SK-N-SH (cell line): ENCODE measurements around the gene ZSWIM7. TPM values are rescaled to one million over a fixed set of nuclear protein-coding genes. Genes with fewer than 3 reads are reported as not detected.

Experiments
- CTCF ChIA-PET: fragments of 300-600, 350-600 bp; formaldehyde crosslinking; extraction: SDS; loops from one replicate; lab custom pipeline; 2021; lab: Yijun Ruan, JAX
- POLR2A ChIA-PET: fragments of 350-600 bp; sonication (Branson Sonifier 250); formaldehyde crosslinking; extraction: SDS; loops from one replicate; lab custom pipeline; 2020; ENCODE audit warnings: antibody characterized with exemption, inconsistent platforms; lab: Yijun Ruan, JAX
- DNase-seq: peaks from one replicate; pipeline ENCODE4 v3.0.0; 2012
- H2AFZ ChIP-seq: fragments of 200-600 bp; sonication (generic); 2 replicates; pipeline ENCODE4 v1.8.1; 2016; ENCODE audit warnings: antibody characterized with exemption, mild to moderate bottlenecking, low read depth
- H3F3A ChIP-seq: fragments of 200-600 bp; sonication (generic); replicated peaks from 2 replicates; pipeline ENCODE3; 2016; ENCODE audit warnings: antibody characterized with exemption, mild to moderate bottlenecking; ENCODE audit not compliant: insufficient read depth
- H3K27ac ChIP-seq, 2 experiments: fragments of 200-500 bp in 1 of 2; fragments of 200-600 bp in 1 of 2; sonication (Bioruptor generic) in 1 of 2; sonication (generic), shearing (Covaris generic) in 1 of 2; 2 replicates each; pipeline versions ENCODE4 v1.5.1 to v1.6.1; 2014 to 2016; ENCODE audit warnings: low read depth in 2 of 2, inconsistent platforms in 1 of 2, low read length in 1 of 2, mild to moderate bottlenecking in 1 of 2, mixed read lengths in 1 of 2
- H3K27me3 ChIP-seq: fragments of 200-600 bp; sonication (generic), shearing (Covaris generic); 2 replicates; pipeline ENCODE4 v1.6.1; 2016; ENCODE audit warnings: mixed run types; ENCODE audit not compliant: insufficient read depth
- H3K36me3 ChIP-seq, 2 experiments: fragments of 200-500 bp in 1 of 2; fragments of 200-600 bp in 1 of 2; sonication (Bioruptor generic) in 1 of 2; sonication (generic) in 1 of 2; replicated peaks in 1 of 2; 2 replicates each; pipeline versions ENCODE3 to v1.5.1; 2014 to 2016; ENCODE audit warnings: low read length in 1 of 2, mild to moderate bottlenecking in 1 of 2; ENCODE audit not compliant: insufficient read depth in 2 of 2, control insufficient read depth in 1 of 2
- H3K4me1 ChIP-seq, 2 experiments: fragments of 200-500 bp in 1 of 2; fragments of 200-600 bp in 1 of 2; sonication (Bioruptor generic) in 1 of 2; sonication (generic), shearing (Covaris generic) in 1 of 2; 2 replicates each; pipeline versions ENCODE4 v1.5.1 to v1.6.1; 2014 to 2016; ENCODE audit warnings: low read depth in 1 of 2, low read length in 1 of 2, mixed run types in 1 of 2; ENCODE audit not compliant: insufficient read depth in 2 of 2, control insufficient read depth in 1 of 2
- H3K4me2 ChIP-seq: fragments of 200-600 bp; sonication (generic), shearing (Covaris generic); 2 replicates; pipeline ENCODE4 v1.6.1; 2017; ENCODE audit warnings: mixed run types
- H3K4me3 ChIP-seq, 2 experiments: fragments of 200-500 bp in 1 of 2; fragments of 200-600 bp in 1 of 2; sonication (Bioruptor generic) in 1 of 2; sonication (generic), shearing (Covaris generic) in 1 of 2; 2 replicates each; pipeline versions ENCODE4 v1.5.1 to v1.8.1; 2014 to 2016; ENCODE audit warnings: low read depth in 2 of 2, inconsistent platforms in 1 of 2, low read length in 1 of 2, mild to moderate bottlenecking in 1 of 2, mixed read lengths in 1 of 2, moderate library complexity in 1 of 2
- H3K79me2 ChIP-seq: fragments of 200-600 bp; sonication (generic); 2 replicates; pipeline ENCODE4 v1.8.1; 2017; ENCODE audit warnings: mild to moderate bottlenecking; ENCODE audit not compliant: insufficient read depth
- H3K9ac ChIP-seq: fragments of 200-600 bp; sonication (generic); 2 replicates; pipeline ENCODE4 v1.6.1; 2017; ENCODE audit warnings: mixed run types
- H3K9me2 ChIP-seq: fragments of 200-600 bp; sonication (generic); 2 replicates; pipeline ENCODE4 v1.6.1; 2017; ENCODE audit warnings: mixed run types
- H3K9me3 ChIP-seq: fragments of 200-600 bp; sonication (generic); 2 replicates; pipeline ENCODE4 v1.6.1; 2017; ENCODE audit warnings: mixed run types, mild to moderate bottlenecking, moderate library complexity
- H4K20me1 ChIP-seq: fragments of 200-600 bp; sonication (generic); 2 replicates; pipeline ENCODE4 v1.6.1; 2017; ENCODE audit warnings: mild to moderate bottlenecking, mixed run types; ENCODE audit not compliant: insufficient read depth
- CHD2 ChIP-seq: fragments of 150-350 bp; IDR thresholded peaks from 2 replicates; pipeline ENCODE4 v1.6.1; 2018; ENCODE audit warnings: low read length; ENCODE audit not compliant: partially characterized antibody
- EZH2phosphoT487 ChIP-seq: fragments of 200-600 bp; sonication (generic); IDR thresholded peaks from 2 replicates; pipeline ENCODE4 v1.6.1; 2017; ENCODE audit warnings: low read depth, mixed run types, mild to moderate bottlenecking, antibody characterized with exemption, moderate library complexity, borderline replicate concordance
- FOSL2 ChIP-seq: IDR thresholded peaks from 2 replicates; pipeline ENCODE4 v1.4.0; 2012; ENCODE audit warnings: low read depth, mild to moderate bottlenecking, moderate library complexity, borderline replicate concordance
- JUND ChIP-seq: IDR thresholded peaks from 2 replicates; pipeline ENCODE4 v1.4.0; 2012
- MAX ChIP-seq: IDR thresholded peaks from 2 replicates; pipeline ENCODE4 v1.4.0; 2012; ENCODE audit warnings: low read depth
- MXI1 ChIP-seq: IDR thresholded peaks from 2 replicates; pipeline ENCODE4 v1.6.1; 2012; ENCODE audit warnings: mild to moderate bottlenecking, low read depth, low read length, improper control_type of control experiment
- NRF1 ChIP-seq: IDR thresholded peaks from 2 replicates; pipeline ENCODE4 v1.6.1; 2012; ENCODE audit warnings: low read depth, mild to moderate bottlenecking, low read length
- PBX3 ChIP-seq: IDR thresholded peaks from 2 replicates; pipeline ENCODE4; 2012
- POLR2AphosphoS5 ChIP-seq: IDR thresholded peaks from 2 replicates; pipeline ENCODE4 v1.6.1; 2012; ENCODE audit warnings: low read depth, low read length
- RAD21 ChIP-seq: IDR thresholded peaks from 2 replicates; pipeline ENCODE4 v1.6.1; 2012; ENCODE audit warnings: mild to moderate bottlenecking, low read length
- RFX5 ChIP-seq: IDR thresholded peaks from 2 replicates; pipeline ENCODE4 v1.6.1; 2012; ENCODE audit warnings: mild to moderate bottlenecking, improper control_type of control experiment, low read length
- SMC3 ChIP-seq: IDR thresholded peaks from 2 replicates; pipeline ENCODE4 v1.6.1; 2012; ENCODE audit warnings: low read depth, low read length, improper control_type of control experiment
- TCF12 ChIP-seq: IDR thresholded peaks from 2 replicates; pipeline ENCODE4 v1.4.0; 2012
- TEAD4 ChIP-seq: IDR thresholded peaks from 2 replicates; pipeline ENCODE4 v1.4.0; 2012; ENCODE audit warnings: mild to moderate bottlenecking, borderline replicate concordance; ENCODE audit not compliant: insufficient read depth
- USF1 ChIP-seq: IDR thresholded peaks from 2 replicates; pipeline ENCODE4 v1.4.0; 2012; ENCODE audit warnings: low read depth, borderline replicate concordance
- WGBS: methylation state at CpG from one replicate; pipeline ENCODE4 v1.1.6; 2017; ENCODE audit warnings: low lambda C conversion rate; 5-methylcytosine and 5-hydroxymethylcytosine counted together
- polyA plus RNA-seq, 3 experiments: library from polyadenylated mRNA; depleted of rRNA; stranded (reverse); fragments of >200 nt; gene quantifications; 2 replicates each; pipeline ENCODE4 v1.2.3, GENCODE V29; 2012
- TF ChIP-seq, protein P1 (sequence below): IDR thresholded peaks from 2 replicates; pipeline ENCODE4 v1.6.1; 2012; ENCODE audit warnings: mild to moderate bottlenecking, low read depth, low read length, moderate library complexity

ZSWIM7 gene
- polyA plus RNA-seq, 1 of the 3 experiments (the other 2 are of a cell fraction), result 63.3 TPM

- Histone ChIP-seq H3K9ac (no peak overlapping the region), H3K79me2 (no peaks in the 10 kb centered on the region), H3K4me1 (no peaks in the 10 kb centered on the region; a peak in 1 of 4 replicates), H3K27ac (no peak overlapping the region), H3F3A (peaks cover 5% of the 10 kb centered on the region), H3K4me3 (no peak overlapping the region), H3K36me3 (peaks cover 8 to 11% of the 10 kb centered on the region in 2 experiments), H4K20me1 (no peaks in the 10 kb centered on the region), H2AFZ (no peak overlapping the region), H3K27me3 (no peaks in the 10 kb centered on the region), H3K9me2 (no peaks in the 10 kb centered on the region), H3K9me3 (no peaks in the 10 kb centered on the region), H3K4me2 (no peak overlapping the region)
- ChIA-PET POLR2A (no interaction called here), CTCF (no interaction called here)
- no peak for TF ChIP-seq MXI1
- TF ChIP-seq PBX3, result no peak
- no peak for TF ChIP-seq TCF12
- TF ChIP-seq POLR2AphosphoS5, result no peak
- no peak for TF ChIP-seq TEAD4
- WGBS, result 97% methylated on average over 4 of the region's 4 CpGs
- no peak for DNase-seq
Observed at GRCh38 chr17:15972497-15972951, 27.0 kb downstream of the ZSWIM7 start.

- Histone ChIP-seq H3K79me2 (no peaks in the 10 kb centered on the region), H3K4me3 (no peak overlapping the region), H3K27me3 (no peaks in the 10 kb centered on the region), H3K9ac (no peak overlapping the region), H3K9me2 (no peaks in the 10 kb centered on the region), H3K4me2 (no peak overlapping the region), H3K36me3 (peaks cover 5 to 10% of the 10 kb centered on the region in 2 experiments), H3K27ac (no peak overlapping the region), H3F3A (peaks cover 5% of the 10 kb centered on the region), H3K9me3 (no peaks in the 10 kb centered on the region), H3K4me1 (peaks cover 0 to 1% of the 10 kb centered on the region in 2 experiments; a peak in 2 of 4 replicates), H4K20me1 (no peaks in the 10 kb centered on the region), H2AFZ (no peak overlapping the region)
- TF ChIP-seq CHD2 (no peak), RAD21 (no peak), NRF1 (no peak), FOSL2 (no peak), MAX (no peak), RFX5 (no peak), JUND (no peak), TCF12 (no peak), SMC3 (no peak), USF1 (no peak), EZH2phosphoT487 (no peak)
- TF ChIP-seq, protein P1, sequence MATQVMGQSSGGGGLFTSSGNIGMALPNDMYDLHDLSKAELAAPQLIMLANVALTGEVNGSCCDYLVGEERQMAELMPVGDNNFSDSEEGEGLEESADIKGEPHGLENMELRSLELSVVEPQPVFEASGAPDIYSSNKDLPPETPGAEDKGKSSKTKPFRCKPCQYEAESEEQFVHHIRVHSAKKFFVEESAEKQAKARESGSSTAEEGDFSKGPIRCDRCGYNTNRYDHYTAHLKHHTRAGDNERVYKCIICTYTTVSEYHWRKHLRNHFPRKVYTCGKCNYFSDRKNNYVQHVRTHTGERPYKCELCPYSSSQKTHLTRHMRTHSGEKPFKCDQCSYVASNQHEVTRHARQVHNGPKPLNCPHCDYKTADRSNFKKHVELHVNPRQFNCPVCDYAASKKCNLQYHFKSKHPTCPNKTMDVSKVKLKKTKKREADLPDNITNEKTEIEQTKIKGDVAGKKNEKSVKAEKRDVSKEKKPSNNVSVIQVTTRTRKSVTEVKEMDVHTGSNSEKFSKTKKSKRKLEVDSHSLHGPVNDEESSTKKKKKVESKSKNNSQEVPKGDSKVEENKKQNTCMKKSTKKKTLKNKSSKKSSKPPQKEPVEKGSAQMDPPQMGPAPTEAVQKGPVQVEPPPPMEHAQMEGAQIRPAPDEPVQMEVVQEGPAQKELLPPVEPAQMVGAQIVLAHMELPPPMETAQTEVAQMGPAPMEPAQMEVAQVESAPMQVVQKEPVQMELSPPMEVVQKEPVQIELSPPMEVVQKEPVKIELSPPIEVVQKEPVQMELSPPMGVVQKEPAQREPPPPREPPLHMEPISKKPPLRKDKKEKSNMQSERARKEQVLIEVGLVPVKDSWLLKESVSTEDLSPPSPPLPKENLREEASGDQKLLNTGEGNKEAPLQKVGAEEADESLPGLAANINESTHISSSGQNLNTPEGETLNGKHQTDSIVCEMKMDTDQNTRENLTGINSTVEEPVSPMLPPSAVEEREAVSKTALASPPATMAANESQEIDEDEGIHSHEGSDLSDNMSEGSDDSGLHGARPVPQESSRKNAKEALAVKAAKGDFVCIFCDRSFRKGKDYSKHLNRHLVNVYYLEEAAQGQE, result no peak
- WGBS, result 89% methylated on average over 5 of the region's 5 CpGs
- ChIA-PET POLR2A (no interaction called here), CTCF (interaction anchor here (4.8 kb wide), 1 partner anchor 27 kb away, joined by 20 read pairs; the partner anchor contains the start of gene ADORA2B)
- no peak for DNase-seq
Observed at GRCh38 chr17:15971882-15972281, 27.6 kb downstream of the ZSWIM7 start.
